Measurements from ENCODE around the gene PLEKHA5.
"Not testable (repeated sequence)": the region's sequence is repeated elsewhere in the genome, so short reads cannot be mapped to it uniquely, and the experiment has no call there.

PLEKHA5 gene

DNA sequence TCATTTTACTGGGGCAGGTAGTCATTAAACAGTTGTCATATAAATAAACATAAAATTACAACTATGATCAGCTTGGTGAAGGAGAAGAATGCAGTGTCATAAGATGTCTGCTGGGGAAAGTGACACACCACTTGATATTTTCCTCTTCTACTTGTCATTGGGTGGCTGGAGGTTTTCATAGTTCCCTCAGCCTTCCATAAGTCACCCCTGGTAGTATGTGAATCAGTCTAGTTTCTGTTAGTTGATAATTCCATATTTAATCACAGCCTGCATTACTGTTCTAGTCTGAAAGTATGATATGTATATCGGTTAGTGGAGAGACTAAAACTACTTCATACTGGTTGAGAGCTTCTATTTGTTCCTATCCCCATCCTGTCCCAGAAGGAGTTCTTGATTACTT, 38.2 kb downstream of the PLEKHA5 start:
- DNase-seq (ENCODE audit: low read depth, low spot score) = no peak
- CTCF ChIA-PET = interaction anchor here (2.7 kb wide), 1 partner anchor 18 kb away, joined by 11 read pairs; no protein-coding TSS in a partner anchor
- POLR2A ChIA-PET = no interaction called here
- no peak overlapping the region for H3K4me3 ChIP-seq (ENCODE audit: low read depth, low read length)
- TF ChIP-seq, protein P1, sequence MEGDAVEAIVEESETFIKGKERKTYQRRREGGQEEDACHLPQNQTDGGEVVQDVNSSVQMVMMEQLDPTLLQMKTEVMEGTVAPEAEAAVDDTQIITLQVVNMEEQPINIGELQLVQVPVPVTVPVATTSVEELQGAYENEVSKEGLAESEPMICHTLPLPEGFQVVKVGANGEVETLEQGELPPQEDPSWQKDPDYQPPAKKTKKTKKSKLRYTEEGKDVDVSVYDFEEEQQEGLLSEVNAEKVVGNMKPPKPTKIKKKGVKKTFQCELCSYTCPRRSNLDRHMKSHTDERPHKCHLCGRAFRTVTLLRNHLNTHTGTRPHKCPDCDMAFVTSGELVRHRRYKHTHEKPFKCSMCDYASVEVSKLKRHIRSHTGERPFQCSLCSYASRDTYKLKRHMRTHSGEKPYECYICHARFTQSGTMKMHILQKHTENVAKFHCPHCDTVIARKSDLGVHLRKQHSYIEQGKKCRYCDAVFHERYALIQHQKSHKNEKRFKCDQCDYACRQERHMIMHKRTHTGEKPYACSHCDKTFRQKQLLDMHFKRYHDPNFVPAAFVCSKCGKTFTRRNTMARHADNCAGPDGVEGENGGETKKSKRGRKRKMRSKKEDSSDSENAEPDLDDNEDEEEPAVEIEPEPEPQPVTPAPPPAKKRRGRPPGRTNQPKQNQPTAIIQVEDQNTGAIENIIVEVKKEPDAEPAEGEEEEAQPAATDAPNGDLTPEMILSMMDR (IDR thresholded peaks at IDR 0.05; ENCODE audit: insufficient read depth, low read length, missing control alignments) = no peak

- TF ChIP-seq, protein P1 (IDR thresholded peaks at IDR 0.05; ENCODE audit: insufficient read depth, low read length, missing control alignments) = no peak
- ChIA-PET CTCF (interaction anchor here (0.8 to 2.7 kb wide), 2 partner anchors 9 to 18 kb away, joined by 3 to 11 read pairs; no protein-coding TSS in a partner anchor), POLR2A (no interaction called here)
- H3K4me3 ChIP-seq (ENCODE audit: low read depth, low read length) = no peak overlapping the region
- no peak for DNase-seq (ENCODE audit: low read depth, low spot score)
Observed at GRCh38 chr12:19168644-19169043, 39.1 kb downstream of the PLEKHA5 start.

DNA sequence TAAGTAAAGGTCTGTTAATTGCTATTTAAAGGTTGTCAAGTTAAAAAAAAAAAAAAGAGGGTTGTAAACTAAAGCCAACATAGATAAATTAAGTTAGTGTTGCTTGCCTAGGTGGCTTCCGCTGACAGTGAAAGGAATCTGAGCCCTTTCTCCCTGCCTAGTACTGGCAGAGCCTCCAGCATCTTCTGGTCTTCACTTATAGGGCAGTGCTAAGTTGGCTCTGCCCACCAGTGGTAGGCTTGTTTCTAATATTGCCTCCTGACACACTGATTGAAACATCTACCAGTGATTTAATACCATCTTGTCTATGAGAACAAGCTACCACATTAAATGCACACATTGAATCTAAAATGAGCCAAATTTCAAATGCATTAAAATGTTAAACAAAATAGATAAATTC, 39.7 kb downstream of the PLEKHA5 start:
- TF ChIP-seq, protein P1 (IDR thresholded peaks at IDR 0.05; ENCODE audit: insufficient read depth, low read length, missing control alignments) = no peak
- CTCF ChIA-PET = interaction anchor here (0.8 to 2.7 kb wide), 2 partner anchors 9 to 17 kb away, joined by 3 to 11 read pairs; no protein-coding TSS in a partner anchor
- POLR2A ChIA-PET = no interaction called here
- no peak for DNase-seq (ENCODE audit: low read depth, low spot score)
- no peak overlapping the region for H3K4me3 ChIP-seq (ENCODE audit: low read depth, low read length)

DNA sequence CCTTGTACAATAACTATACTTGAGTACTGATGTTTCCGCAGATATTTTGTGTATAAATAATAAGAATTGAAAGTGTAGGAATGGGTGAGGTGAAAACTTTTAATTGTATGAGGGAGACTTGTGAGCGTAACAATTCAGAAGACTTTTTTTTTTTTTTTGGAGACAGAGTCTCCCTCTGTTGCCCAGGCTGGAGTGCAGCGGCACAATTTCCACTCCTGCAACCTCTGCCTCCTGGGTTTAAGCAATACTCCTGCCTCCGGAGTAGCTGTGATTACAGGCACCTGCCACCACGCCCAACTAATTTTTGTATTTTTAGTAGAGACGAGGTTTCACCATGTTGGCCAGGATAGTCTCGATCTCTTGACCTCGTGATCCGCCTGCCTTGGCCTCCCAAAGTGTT, 40.8 kb downstream of the PLEKHA5 start:
- CTCF ChIA-PET = interaction anchor here (1.9 kb wide), 1 partner anchor 12 kb away, joined by 13 read pairs; no protein-coding TSS in a partner anchor
- H3K4me3 ChIP-seq (ENCODE audit: low read depth, low read length); DNase-seq (ENCODE audit: low read depth, low spot score); POLR2A ChIA-PET: not testable (repeated sequence)

DNA sequence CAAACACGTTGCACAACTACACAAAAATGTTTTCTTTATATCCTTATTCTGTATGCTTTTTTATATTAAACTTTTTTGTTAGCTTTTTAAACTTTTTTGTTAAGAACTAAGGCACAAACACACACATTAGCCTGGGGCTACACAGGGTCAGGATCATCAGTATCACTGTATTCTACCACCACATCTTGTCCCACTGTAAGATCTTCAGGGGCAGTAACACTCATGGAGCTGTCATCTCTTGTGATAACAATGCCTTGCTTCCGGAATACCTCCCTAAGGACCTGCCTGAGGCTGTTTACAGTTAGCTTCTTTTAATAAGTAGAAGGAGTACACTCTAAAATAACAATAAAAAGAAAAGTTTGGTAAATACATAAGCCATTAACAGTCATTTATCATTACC, 42.2 kb downstream of the PLEKHA5 start:
- no peak overlapping the region for H3K4me3 ChIP-seq (ENCODE audit: low read depth, low read length)
- TF ChIP-seq, protein P1 (IDR thresholded peaks at IDR 0.05; ENCODE audit: insufficient read depth, low read length, missing control alignments) = no peak
- ChIA-PET CTCF (interaction anchor here (1.0 to 1.9 kb wide), 3 partner anchors 8 to 15 kb away, joined by 3 to 13 read pairs (median 13); no protein-coding TSS in a partner anchor), POLR2A (no interaction called here)
- no peak for DNase-seq (ENCODE audit: low read depth, low spot score)

DNA sequence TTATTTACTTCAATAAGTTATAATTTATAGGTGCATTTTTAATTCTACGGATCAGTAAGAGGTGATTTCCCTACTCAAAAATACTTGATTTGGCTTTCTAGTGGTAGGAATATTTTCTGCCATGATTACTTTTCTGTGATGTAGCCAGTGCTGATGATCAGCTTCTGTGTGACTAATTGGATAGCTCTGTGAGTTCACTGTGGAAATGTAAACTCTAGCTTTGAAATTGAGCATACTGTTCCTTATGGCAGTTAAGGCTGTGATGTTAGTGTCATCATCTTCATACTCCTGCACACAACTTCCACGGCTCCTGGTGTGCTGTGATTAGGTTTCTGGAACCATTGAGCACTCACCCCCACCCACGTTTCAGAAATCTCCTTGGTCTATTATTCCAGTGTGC, 48.2 kb downstream of the PLEKHA5 start:
- ChIA-PET CTCF (interaction anchor here (1.0 to 2.9 kb wide), 3 partner anchors 9 to 14 kb away, joined by 3 to 22 read pairs (median 4); no protein-coding TSS in a partner anchor), POLR2A (no interaction called here)
- H3K4me3 ChIP-seq (ENCODE audit: low read depth, low read length) = no peak overlapping the region
- TF ChIP-seq, protein P1 (IDR thresholded peaks at IDR 0.05; ENCODE audit: insufficient read depth, low read length, missing control alignments) = no peak
- DNase-seq (ENCODE audit: low read depth, low spot score) = no peak

DNA sequence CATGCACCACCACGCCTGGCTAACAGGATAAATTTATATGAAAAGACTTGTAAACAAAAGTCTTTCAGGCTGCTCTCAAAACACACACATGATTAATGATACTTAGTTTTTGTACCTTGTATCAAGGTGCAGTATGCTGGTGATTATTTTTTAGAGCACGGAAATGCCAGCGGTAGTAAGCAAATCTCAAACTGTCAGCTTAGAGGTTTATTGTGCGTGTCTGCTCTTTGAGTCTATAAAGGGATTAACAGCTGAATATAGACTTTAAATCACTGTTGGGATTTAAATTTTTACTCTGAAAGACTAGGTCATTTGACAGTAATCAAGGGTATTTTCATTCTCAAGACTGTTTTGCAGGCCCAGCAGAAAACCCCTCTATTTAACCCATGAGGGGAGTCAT, 50.5 kb downstream of the PLEKHA5 start:
- DNase-seq (ENCODE audit: low read depth, low spot score) = no peak
- CTCF ChIA-PET = interaction anchor here (0.7 kb wide), 1 partner anchor 8 kb away, joined by 3 read pairs; no protein-coding TSS in a partner anchor
- POLR2A ChIA-PET = no interaction called here
- TF ChIP-seq, protein P1 (IDR thresholded peaks at IDR 0.05; ENCODE audit: insufficient read depth, low read length, missing control alignments) = no peak
- no peak overlapping the region for H3K4me3 ChIP-seq (ENCODE audit: low read depth, low read length)
